Smooth muscle cell of trachea (primary cell): ENCODE measurements around the gene RABEPK. TPM values are rescaled to one million over a fixed set of nuclear protein-coding genes. Genes with fewer than 3 reads are reported as not detected.

Experiments used
- total RNA-seq: library from RNA; depleted of rRNA; stranded (reverse); fragments of >200 nt; gene quantifications from 2 replicates; pipeline ENCODE4 v1.2.1, GENCODE V29; 2014

The RABEPK gene
- 34.8 and 37.7 TPM in 2 replicates for total RNA-seq

GRCh38 chr9:125200216-125201047, at the start of gene RABEPK:
Gene RABEPK (plus strand): TSS chr9:125200542. CDS start chr9:125203014, 2,472 bp downstream.

GRCh38 chr9:125189361-125190289, 10.7 kb upstream of the RABEPK start, which contains the start of gene PPP6C:
Gene PPP6C (minus strand): TSS chr9:125189803. CDS start chr9:125189718, 85 bp downstream.

GRCh38 chr9:125241000-125241862, 40.9 kb downstream of the RABEPK start, which contains the start of gene HSPA5:
Gene HSPA5 (minus strand): TSS chr9:125241343. CDS start chr9:125241126, 217 bp downstream.

GRCh38 chr9:125261501-125262293, 61.4 kb downstream of the RABEPK start, which contains the start of gene GAPVD1:
Gene GAPVD1 (plus strand): TSS chr9:125261826. CDS start chr9:125298922, 37,096 bp downstream.

Other genes starting within 250 kb of the RABEPK start
- gene SCAI, start 57.0 kb upstream of the RABEPK start, total RNA-seq = 18.5 and 27.2 TPM in 2 replicates
- gene PPP6C, start 10.7 kb upstream of the RABEPK start, total RNA-seq = 12.1 and 15.6 TPM in 2 replicates
- 247 and 249 TPM in 2 replicates for gene HSPA5, start 40.8 kb downstream of the RABEPK start, total RNA-seq
- gene GAPVD1, start 61.3 kb downstream of the RABEPK start, total RNA-seq = 51.3 and 59.8 TPM in 2 replicates